Right atrium auricular region (tissue), 2 donors: Measurements from ENCODE around the gene UNC5B. TPM values are rescaled to one million over a fixed set of nuclear protein-coding genes. Genes with fewer than 3 reads are reported as not detected.

Source experiments
- DNase-seq: peaks from one replicate; pipeline ENCODE4 v3.0.0-alpha.2; 2019; ENCODE audit warnings: low spot score
- H3K27ac ChIP-seq, 2 donors: fragments of 200-600 bp; sonication (generic); 1 replicate in 1 of 2; 2 replicates in 1 of 2; pipeline ENCODE4 v1.5.1; 2016 to 2019
- H3K27me3 ChIP-seq, 2 donors: fragments of 200-600 bp; sonication (generic); one replicate each; pipeline versions ENCODE4 v1.5.1 to v1.6.0; 2017 to 2019
- H3K36me3 ChIP-seq: fragments of 200-600 bp; sonication (generic); one replicate; pipeline ENCODE4 v1.5.1; 2016
- H3K4me1 ChIP-seq, 2 donors: fragments of 200-600 bp; sonication (generic); one replicate each; pipeline versions ENCODE4 v1.5.1 to v1.6.0; 2017 to 2019
- H3K4me3 ChIP-seq, 2 donors: fragments of 200-600 bp; sonication (generic); 1 replicate in 1 of 2; 2 replicates in 1 of 2; pipeline ENCODE4 v1.5.1; 2017 to 2019; ENCODE audit warnings: mild to moderate bottlenecking in 1 of 2, moderate library complexity in 1 of 2
- H3K9me3 ChIP-seq, 2 donors: fragments of 200-600 bp; sonication (generic); one replicate each; pipeline ENCODE4 v1.5.1; 2019
- CTCF ChIP-seq, 2 donors: fragments of 200-600 bp; sonication (generic); IDR thresholded peaks; one replicate each; pipeline ENCODE4 v1.5.1; 2019; ENCODE audit warnings: antibody characterized with exemption in 2 of 2
- total RNA-seq, 2 donors: library from RNA; depleted of rRNA; stranded (reverse); fragments of >200 nt; gene quantifications; one replicate each; pipeline ENCODE4 v1.1.0, GENCODE V29; 2016

The UNC5B gene
- total RNA-seq, 2 donors from 2014 or later = 10.9 to 29.2 TPM

GRCh38 chr10:71285986-71286385 lies 73.6 kb downstream of the UNC5B start:
- Histone ChIP-seq H3K4me3 (no peak overlapping the region), H3K36me3 (peaks cover 17% of the 10 kb centered on the region), H3K4me1 (no peaks in the 10 kb centered on the region), H3K9me3 (no peaks in the 10 kb centered on the region), H3K27ac (no peak overlapping the region), H3K27me3 (no peaks in the 10 kb centered on the region)
- TF ChIP-seq CTCF (IDR thresholded peaks at IDR 0.05) = no peak
- no peak for DNase-seq

- H3K27ac ChIP-seq = no peak overlapping the region
- no peak for DNase-seq
- no peaks in the 10 kb centered on the region for H3K9me3 ChIP-seq
- no peak for TF ChIP-seq CTCF (IDR thresholded peaks at IDR 0.05)
- H3K36me3 ChIP-seq = peaks cover 24% of the 10 kb centered on the region
- no peak overlapping the region for H3K4me3 ChIP-seq
- no peaks in the 10 kb centered on the region for H3K27me3 ChIP-seq
- no peaks in the 10 kb centered on the region for H3K4me1 ChIP-seq
Observed at GRCh38 chr10:71286521-71287294, 74.3 kb downstream of the UNC5B start.

GRCh38 chr10:71287456-71287855 lies 75.1 kb downstream of the UNC5B start:
- Histone ChIP-seq H3K27ac (no peak overlapping the region), H3K9me3 (no peaks in the 10 kb centered on the region), H3K36me3 (peaks cover 31% of the 10 kb centered on the region), H3K27me3 (no peaks in the 10 kb centered on the region), H3K4me3 (no peak overlapping the region), H3K4me1 (no peaks in the 10 kb centered on the region)
- no peak for TF ChIP-seq CTCF (IDR thresholded peaks at IDR 0.05)
- DNase-seq = no peak

GRCh38 chr10:71288461-71288860 lies 76.1 kb downstream of the UNC5B start:
- no peak for TF ChIP-seq CTCF (IDR thresholded peaks at IDR 0.05)
- Histone ChIP-seq H3K36me3 (peaks cover 35% of the 10 kb centered on the region), H3K27ac (no peak overlapping the region), H3K4me3 (no peak overlapping the region), H3K27me3 (no peaks in the 10 kb centered on the region), H3K9me3 (no peaks in the 10 kb centered on the region), H3K4me1 (no peaks in the 10 kb centered on the region)
- DNase-seq = no peak

GRCh38 chr10:71289421-71290130 lies 77.2 kb downstream of the UNC5B start:
- Histone ChIP-seq H3K27me3 (no peaks in the 10 kb centered on the region), H3K4me3 (no peak overlapping the region), H3K27ac (no peak overlapping the region), H3K4me1 (no peaks in the 10 kb centered on the region), H3K9me3 (no peaks in the 10 kb centered on the region), H3K36me3 (peaks cover 46% of the 10 kb centered on the region)
- TF ChIP-seq CTCF (IDR thresholded peaks at IDR 0.05) = no peak
- DNase-seq = no peak
